GM12891 (cell line): ENCODE measurements around the gene ATP1A2.

ENCODE experiments used
- DNase-seq: peaks from one replicate; pipeline ENCODE4 v3.0.0; 2011; ENCODE audit warnings: low spot score; ENCODE audit not compliant: insufficient read length
- FAIRE-seq: peaks from 2 replicates; lab custom pipeline; 2011; peaks lifted over from hg19 to GRCh38; lab: Jason Lieb, UNC
- PAX5 ChIP-seq: IDR thresholded peaks from 2 replicates; pipeline ENCODE4 v1.6.1; 2011; ENCODE audit warnings: low read length, moderate library complexity, mild to moderate bottlenecking; ENCODE audit not compliant: insufficient read depth, severe bottlenecking
- POLR2A ChIP-seq: IDR thresholded peaks from 2 replicates; pipeline ENCODE4 v1.6.1; 2011; ENCODE audit warnings: low read depth, low read length, control low read depth
- POLR2AphosphoS5 ChIP-seq: IDR thresholded peaks from 2 replicates; pipeline ENCODE4 v1.6.1; 2011; ENCODE audit warnings: low read depth, low read length, control low read depth
- POU2F2 ChIP-seq: IDR thresholded peaks from 2 replicates; pipeline ENCODE4 v1.6.1; 2011; ENCODE audit warnings: low read depth, mild to moderate bottlenecking, control low read depth, low read length, moderate library complexity
- SPI1 ChIP-seq: IDR thresholded peaks from 2 replicates; pipeline ENCODE4 v1.6.1; 2011; ENCODE audit warnings: low read depth, low read length, control low read depth
- TAF1 ChIP-seq: IDR thresholded peaks from 2 replicates; pipeline ENCODE4 v1.6.1; 2011; ENCODE audit warnings: low read depth, low read length, control low read depth

The ATP1A2 gene

GRCh38 chr1:160167580-160167979 lies 52.0 kb downstream of the ATP1A2 start:
- no peak for DNase-seq

GRCh38 chr1:160168016-160168415 lies 52.5 kb downstream of the ATP1A2 start:
- TF ChIP-seq POLR2AphosphoS5, result no peak
- no peak for TF ChIP-seq TAF1
- TF ChIP-seq POU2F2, result no peak
- no peak for TF ChIP-seq PAX5
- TF ChIP-seq POLR2A, result no peak
- no peak for TF ChIP-seq SPI1
- FAIRE-seq (no peak), DNase-seq (no peak)

More at GRCh38 chr1:160167580-160167979, 52.0 kb downstream of the ATP1A2 start:
- peak; percentile 40 for FAIRE-seq
- no peak for TF ChIP-seq SPI1
- no peak for TF ChIP-seq POLR2AphosphoS5
- no peak for TF ChIP-seq TAF1
- no peak for TF ChIP-seq POLR2A
- TF ChIP-seq POU2F2, result no peak
- no peak for TF ChIP-seq PAX5

GRCh38 chr1:160168609-160169369 lies 53.2 kb downstream of the ATP1A2 start:
- TF ChIP-seq PAX5 (no peak), POLR2A (no peak), POU2F2 (no peak), TAF1 (no peak), POLR2AphosphoS5 (no peak), SPI1 (no peak)
- no peak for DNase-seq
- FAIRE-seq, result no peak

GRCh38 chr1:160169553-160170399 lies 54.2 kb downstream of the ATP1A2 start:
- FAIRE-seq, result peak; percentile 89
- TF ChIP-seq SPI1 (peak; percentile 55), POU2F2 (peak; percentile 58; the same call in 1 of the 2 replicates), TAF1 (no peak), POLR2A (no peak), PAX5 (peak; percentile 44)
- peak; percentile 37 for DNase-seq

GRCh38 chr1:160171354-160171753 lies 55.8 kb downstream of the ATP1A2 start:
- TF ChIP-seq TAF1 (no peak), POLR2A (no peak), POLR2AphosphoS5 (no peak), PAX5 (no peak), SPI1 (no peak), POU2F2 (no peak)

GRCh38 chr1:160171980-160172379 lies 56.4 kb downstream of the ATP1A2 start:
- FAIRE-seq (no peak), DNase-seq (no peak)
- TF ChIP-seq SPI1 (no peak), POU2F2 (no peak), TAF1 (no peak), PAX5 (no peak)

More at GRCh38 chr1:160171354-160171753, 55.8 kb downstream of the ATP1A2 start:
- DNase-seq (no peak), FAIRE-seq (no peak)

- DNase-seq, result no peak
- no peak for FAIRE-seq
- TF ChIP-seq POLR2A (no peak), POU2F2 (no peak)
Observed at GRCh38 chr1:160177231-160177630, 61.7 kb downstream of the ATP1A2 start.

GRCh38 chr1:160177667-160178066 lies 62.1 kb downstream of the ATP1A2 start:
- FAIRE-seq, result no peak
- TF ChIP-seq SPI1 (no peak), POLR2AphosphoS5 (no peak), POU2F2 (no peak), TAF1 (no peak), POLR2A (no peak), PAX5 (no peak)

GRCh38 chr1:160178731-160179130 lies 63.2 kb downstream of the ATP1A2 start:
- TF ChIP-seq PAX5, result no peak
- no peak for TF ChIP-seq POLR2AphosphoS5
- no peak for TF ChIP-seq POU2F2
- no peak for TF ChIP-seq POLR2A
- TF ChIP-seq SPI1, result no peak
- no peak for TF ChIP-seq TAF1
- no peak for DNase-seq
- FAIRE-seq, result no peak

More at GRCh38 chr1:160177667-160178066, 62.1 kb downstream of the ATP1A2 start:
- no peak for DNase-seq
